HAP-1 (cell line): Measurements from ENCODE around the gene IMPACT.

ENCODE experiments used
- DNase-seq, 2 experiments: peaks; one replicate each; pipeline ENCODE4 v3.0.0-alpha.2; 2016 to 2020; ENCODE audit warnings: low spot score in 2 of 2
- H3K27me3 ChIP-seq: fragments of 250-450 bp; sonication (Bioruptor Pico); 2 replicates; pipeline ENCODE4 v1.5.1; 2020; ENCODE audit warnings: low read depth, mild to moderate bottlenecking, moderate library complexity
- H3K36me3 ChIP-seq: fragments of 250-450 bp; sonication (Bioruptor Pico); replicated peaks from 2 replicates; pipeline ENCODE4 v1.5.1; 2020; ENCODE audit warnings: mild to moderate bottlenecking
- H3K4me1 ChIP-seq: fragments of 250-450 bp; sonication (Bioruptor Pico); 2 replicates; pipeline ENCODE4 v1.5.1; 2020; ENCODE audit warnings: mild to moderate bottlenecking
- H3K4me3 ChIP-seq: fragments of 250-450 bp; sonication (Bioruptor Pico); 2 replicates; pipeline ENCODE4 v1.5.1; 2020; ENCODE audit warnings: mild to moderate bottlenecking, moderate library complexity
- H3K9me3 ChIP-seq: fragments of 250-450 bp; sonication (Bioruptor Pico); 2 replicates; pipeline ENCODE4 v1.5.1; 2020; ENCODE audit warnings: mild to moderate bottlenecking, moderate library complexity
- in situ Hi-C: fragments of 300-500 bp; cut with MboI; formaldehyde crosslinking; loops from 3 replicates; pipeline ENCODE4 v1.14.3; 2020; ENCODE audit warnings: low sequenced_read_pairs, inconsistent platforms, mixed read lengths

IMPACT gene

DNA sequence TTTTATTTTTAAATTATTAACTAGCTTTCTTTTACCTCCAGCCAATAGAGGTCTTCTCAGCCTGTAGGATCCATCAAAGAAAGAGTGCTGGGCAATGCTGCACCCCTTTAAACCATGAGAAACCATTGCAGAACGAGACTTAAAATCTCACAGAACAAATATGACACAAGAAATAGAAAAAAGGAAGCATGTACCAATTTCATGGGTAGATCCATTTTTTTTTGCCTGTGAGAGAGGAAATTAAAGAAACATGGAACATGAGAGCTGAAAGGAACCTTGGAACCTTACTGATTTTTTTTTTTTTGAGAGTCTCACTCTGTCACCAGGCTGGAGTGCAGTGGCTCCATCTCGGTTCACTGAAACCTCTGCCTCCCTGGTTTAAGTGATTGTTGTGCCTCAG, 47.9 kb downstream of the IMPACT start:
- H3K27me3 ChIP-seq = no peaks in the 10 kb centered on the region
- H3K4me1 ChIP-seq = peaks cover 4% of the 10 kb centered on the region; the same call in 1 of the 2 replicates
- H3K4me3 ChIP-seq = no peak overlapping the region
- H3K9me3 ChIP-seq = no peaks in the 10 kb centered on the region
- H3K36me3 ChIP-seq = no peaks in the 10 kb centered on the region
- no peak for DNase-seq
- in situ Hi-C loops = no loop called here

DNA sequence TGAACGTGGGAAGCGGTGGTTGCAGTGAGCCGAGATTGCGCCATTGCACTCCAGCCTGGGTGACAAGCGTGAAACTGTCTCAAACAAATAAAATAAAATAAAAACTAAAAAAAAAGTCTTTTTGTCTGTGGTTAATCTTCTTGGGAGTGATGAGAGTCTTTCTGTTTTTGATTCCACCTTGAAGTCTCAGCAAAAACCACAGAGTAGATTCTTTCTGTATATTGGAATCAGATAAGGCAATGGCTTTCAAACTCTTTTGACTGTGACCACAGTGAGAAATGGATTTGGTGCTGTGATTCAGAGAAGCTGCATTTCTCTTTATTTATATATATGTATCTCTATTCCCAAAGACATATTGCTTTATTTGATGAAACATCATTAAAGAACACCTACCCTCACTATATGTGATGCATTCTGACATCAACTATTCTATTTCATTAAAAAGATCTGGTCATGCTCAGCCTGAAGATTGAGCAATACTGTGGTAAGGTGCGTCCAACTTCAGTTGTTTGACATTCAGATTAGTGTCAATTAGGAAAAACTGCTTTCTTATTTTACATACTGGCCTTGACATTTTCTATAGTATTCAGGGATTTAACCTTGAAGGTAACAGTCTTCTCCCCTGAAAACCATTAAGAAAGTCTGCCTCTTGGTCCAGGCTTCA, 49.6 kb downstream of the IMPACT start:
- Histone ChIP-seq H3K9me3 (no peaks in the 10 kb centered on the region), H3K27me3 (no peaks in the 10 kb centered on the region), H3K36me3 (no peaks in the 10 kb centered on the region), H3K4me1 (peaks cover 4% of the 10 kb centered on the region; the same call in 1 of the 2 replicates), H3K4me3 (no peak overlapping the region)
- DNase-seq = no peak
- in situ Hi-C loops = no loop called here

DNA sequence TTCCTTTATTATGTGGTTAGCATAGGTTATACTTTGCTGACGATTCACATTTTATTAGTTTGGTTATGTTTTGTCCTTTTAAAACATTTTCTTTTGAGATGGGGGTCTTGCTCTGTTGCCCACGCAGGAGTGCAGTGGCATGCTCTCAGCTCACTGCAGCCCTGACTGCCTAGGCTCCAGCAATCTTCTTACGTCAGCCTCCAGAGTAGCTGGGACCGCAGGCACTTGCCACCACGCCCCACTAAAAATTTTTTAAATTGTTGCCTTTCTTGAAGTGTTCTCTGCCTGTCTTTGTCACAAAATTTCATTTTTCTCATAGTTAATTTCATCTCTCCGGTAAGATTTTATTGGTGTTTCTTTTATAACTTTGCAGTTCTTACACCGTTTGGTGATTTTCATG, 52.9 kb downstream of the IMPACT start:
- Histone ChIP-seq H3K36me3 (no peaks in the 10 kb centered on the region), H3K4me1 (peaks cover 4% of the 10 kb centered on the region; the same call in 1 of the 2 replicates), H3K4me3 (no peak overlapping the region), H3K9me3 (no peaks in the 10 kb centered on the region), H3K27me3 (no peaks in the 10 kb centered on the region)
- in situ Hi-C loops = no loop called here
- DNase-seq = no peak

DNA sequence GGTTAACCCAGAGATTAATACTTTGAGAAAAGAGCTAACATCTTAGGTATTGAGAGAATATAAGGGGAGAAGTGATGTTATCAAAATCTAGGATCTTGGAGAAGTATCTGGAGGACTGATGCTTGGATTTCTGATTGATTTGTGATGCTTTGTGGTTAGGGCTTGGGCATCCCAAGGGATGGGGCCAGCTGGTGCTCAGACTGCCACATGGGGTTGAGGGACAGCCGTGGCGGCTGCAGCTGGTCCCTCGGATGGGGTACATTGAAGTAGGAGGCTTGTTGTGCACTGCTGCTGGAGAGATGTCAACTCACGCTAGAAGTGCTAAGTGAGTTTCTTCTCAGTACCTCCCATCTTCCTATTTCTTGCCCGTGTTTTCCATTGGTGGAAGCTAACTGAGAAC, 56.4 kb downstream of the IMPACT start:
- no peak overlapping the region for H3K4me3 ChIP-seq
- H3K36me3 ChIP-seq = no peaks in the 10 kb centered on the region
- no peaks in the 10 kb centered on the region for H3K4me1 ChIP-seq
- in situ Hi-C loops = loop anchor here (10.0 kb wide), 1 partner anchor 308 kb away; no protein-coding TSS in a partner anchor
- H3K9me3 ChIP-seq = no peaks in the 10 kb centered on the region
- no peak for DNase-seq
- no peaks in the 10 kb centered on the region for H3K27me3 ChIP-seq

DNA sequence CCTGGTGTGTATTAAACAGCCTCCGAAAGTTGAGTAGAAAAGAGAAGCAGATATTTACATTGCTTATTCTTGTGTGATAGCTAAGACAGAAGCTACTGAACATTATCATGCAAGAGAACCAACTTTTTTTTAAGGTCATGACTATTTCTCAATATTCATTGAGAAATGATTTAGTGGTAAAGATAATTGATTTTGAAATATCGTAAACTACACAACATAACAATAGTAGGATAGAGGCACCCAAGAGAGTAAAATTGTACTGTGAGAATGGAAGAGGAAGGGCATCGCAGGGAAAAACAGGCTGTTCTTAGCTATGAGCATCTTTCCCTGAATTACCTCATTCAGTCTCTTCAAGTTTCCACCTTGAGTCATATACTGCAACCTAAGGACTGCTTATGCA, 59.2 kb downstream of the IMPACT start:
- Histone ChIP-seq H3K27me3 (no peaks in the 10 kb centered on the region), H3K9me3 (no peaks in the 10 kb centered on the region), H3K4me1 (no peaks in the 10 kb centered on the region), H3K4me3 (no peak overlapping the region), H3K36me3 (no peaks in the 10 kb centered on the region)
- in situ Hi-C loops = loop anchor here (5.0 to 10.0 kb wide), 2 partner anchors 128 to 311 kb away; no protein-coding TSS in a partner anchor
- no peak for DNase-seq

DNA sequence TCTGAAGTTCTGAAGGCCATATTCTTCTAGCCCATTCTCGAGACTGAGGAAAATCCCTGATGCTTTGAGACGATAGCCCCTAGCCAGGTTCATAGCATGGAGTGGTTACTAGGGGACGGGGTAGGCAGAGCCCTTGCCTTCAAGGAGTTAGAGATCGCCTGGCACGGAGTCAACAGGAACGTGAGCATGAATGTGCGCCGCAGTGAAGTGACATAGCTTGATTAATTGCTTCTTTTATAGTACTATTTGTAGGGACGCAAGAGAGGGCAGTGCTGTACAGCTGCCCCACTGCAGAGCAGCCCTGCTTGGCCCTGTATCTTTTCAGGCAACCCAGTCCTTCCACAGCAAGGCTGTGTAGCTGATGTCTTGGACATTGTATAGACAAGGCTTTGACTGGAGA, 60.2 kb downstream of the IMPACT start:
- H3K4me3 ChIP-seq = no peak overlapping the region
- H3K36me3 ChIP-seq = no peaks in the 10 kb centered on the region
- H3K4me1 ChIP-seq = no peaks in the 10 kb centered on the region
- peak in 1 of 2 experiments; percentile 20 for DNase-seq
- no peaks in the 10 kb centered on the region for H3K9me3 ChIP-seq
- in situ Hi-C loops = loop anchor here (5.0 to 10.0 kb wide), 2 partner anchors 129 to 312 kb away; no protein-coding TSS in a partner anchor
- H3K27me3 ChIP-seq = no peaks in the 10 kb centered on the region

DNA sequence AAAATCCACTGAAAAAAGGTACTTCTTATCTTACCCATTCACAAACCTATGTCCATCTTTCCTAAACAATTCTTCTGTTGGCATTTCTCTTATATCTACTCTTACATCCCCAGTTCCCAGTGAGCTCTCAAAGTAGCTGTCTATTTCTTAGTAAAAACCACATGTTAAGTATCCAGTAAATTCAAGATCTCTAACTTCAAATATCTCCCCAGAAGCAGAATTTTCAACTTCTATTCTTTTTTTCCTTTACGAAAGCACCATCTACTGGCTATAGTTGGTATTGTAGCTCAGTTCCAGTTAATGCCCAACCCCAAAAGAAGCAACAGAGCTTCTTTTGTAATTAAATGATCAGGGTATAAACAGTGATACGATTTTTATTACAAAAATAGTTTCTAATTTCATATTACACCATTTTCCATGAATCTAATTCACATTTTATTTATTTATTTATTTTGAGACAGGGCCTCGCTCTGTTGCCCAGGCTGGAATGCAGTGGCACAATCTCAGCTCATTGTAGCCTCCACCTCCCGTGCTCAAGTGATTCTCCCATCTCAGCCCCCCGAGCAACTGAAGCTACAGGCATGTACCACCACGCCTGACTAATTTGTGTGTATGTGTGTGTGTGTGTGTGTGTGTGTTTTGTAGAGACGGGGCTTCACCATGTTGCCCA, 62.5 kb downstream of the IMPACT start:
- Histone ChIP-seq H3K4me3 (no peak overlapping the region), H3K9me3 (no peaks in the 10 kb centered on the region), H3K4me1 (no peaks in the 10 kb centered on the region), H3K36me3 (no peaks in the 10 kb centered on the region), H3K27me3 (no peaks in the 10 kb centered on the region)
- in situ Hi-C loops = loop anchor here (5.0 to 10.0 kb wide), 2 partner anchors 132 to 314 kb away; no protein-coding TSS in a partner anchor
- DNase-seq = peak; percentile 38 to 57

DNA sequence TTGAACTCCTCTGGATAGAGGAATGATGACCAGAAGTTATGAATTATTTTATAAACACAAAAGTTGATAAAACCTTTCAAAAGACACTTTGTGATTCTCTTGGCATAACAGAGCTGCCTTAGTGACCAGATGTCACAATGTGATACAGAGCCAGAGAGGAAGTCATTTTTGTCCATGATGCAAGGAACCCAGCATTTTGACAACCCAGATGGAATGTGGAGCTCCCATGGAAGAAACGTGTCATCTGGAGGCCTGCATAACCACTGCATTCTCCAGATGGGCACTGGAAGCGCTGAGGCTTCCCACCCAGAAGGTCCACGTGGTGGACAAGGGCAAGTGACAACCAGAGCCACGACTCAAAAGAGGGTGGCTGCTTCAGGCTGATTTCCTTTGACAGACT, 64.1 kb downstream of the IMPACT start:
- in situ Hi-C loops = no loop called here
- Histone ChIP-seq H3K4me3 (no peak overlapping the region), H3K4me1 (no peaks in the 10 kb centered on the region), H3K27me3 (no peaks in the 10 kb centered on the region), H3K36me3 (no peaks in the 10 kb centered on the region), H3K9me3 (no peaks in the 10 kb centered on the region)
- DNase-seq = no peak

DNA sequence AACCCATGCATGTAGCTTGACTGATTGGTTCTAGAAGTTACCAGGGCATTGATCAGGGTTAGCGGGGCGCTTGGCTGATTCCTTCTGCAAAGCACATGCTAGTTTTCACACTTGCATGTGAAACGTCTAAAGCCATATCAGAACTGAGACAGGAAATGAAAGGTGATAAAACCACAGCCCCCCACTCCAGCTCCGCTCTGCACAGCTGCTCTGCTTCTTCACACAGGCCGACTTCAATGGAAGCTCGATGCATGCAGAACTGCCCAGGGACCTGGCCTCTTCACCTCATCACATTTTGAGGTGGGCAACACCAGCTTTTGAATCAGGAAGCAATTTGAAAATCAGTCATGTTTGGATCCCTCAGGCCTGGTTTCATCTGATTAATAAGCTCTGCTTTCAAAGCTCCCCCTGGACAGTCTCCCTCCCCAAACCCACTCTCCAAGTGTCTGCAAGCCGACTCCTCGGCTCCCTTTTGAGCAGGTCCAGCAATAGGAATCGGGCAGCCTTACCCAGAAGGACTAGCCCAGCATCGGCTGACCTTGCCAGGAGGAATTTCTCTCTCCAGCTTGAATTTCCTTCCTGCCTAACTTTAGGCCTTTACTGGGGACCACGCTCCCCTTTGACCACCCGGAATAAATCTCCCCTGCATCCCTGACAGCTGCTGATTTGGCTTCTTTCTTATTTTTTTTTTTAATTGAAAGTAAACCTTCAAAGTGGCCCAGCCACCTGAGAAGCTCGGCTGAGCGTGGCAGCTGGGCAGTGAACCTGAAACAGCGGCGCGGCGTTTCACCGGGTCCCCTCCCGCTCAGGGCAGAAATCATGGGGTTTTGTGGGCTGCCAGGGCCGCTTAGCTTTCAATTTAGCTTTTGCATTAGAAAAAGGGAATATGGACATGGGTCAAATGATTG, 65.7 kb downstream of the IMPACT start:
- Histone ChIP-seq H3K4me1 (no peaks in the 10 kb centered on the region), H3K4me3 (no peak overlapping the region), H3K9me3 (no peaks in the 10 kb centered on the region), H3K27me3 (no peaks in the 10 kb centered on the region), H3K36me3 (no peaks in the 10 kb centered on the region)
- in situ Hi-C loops = no loop called here
- no peak for DNase-seq

DNA sequence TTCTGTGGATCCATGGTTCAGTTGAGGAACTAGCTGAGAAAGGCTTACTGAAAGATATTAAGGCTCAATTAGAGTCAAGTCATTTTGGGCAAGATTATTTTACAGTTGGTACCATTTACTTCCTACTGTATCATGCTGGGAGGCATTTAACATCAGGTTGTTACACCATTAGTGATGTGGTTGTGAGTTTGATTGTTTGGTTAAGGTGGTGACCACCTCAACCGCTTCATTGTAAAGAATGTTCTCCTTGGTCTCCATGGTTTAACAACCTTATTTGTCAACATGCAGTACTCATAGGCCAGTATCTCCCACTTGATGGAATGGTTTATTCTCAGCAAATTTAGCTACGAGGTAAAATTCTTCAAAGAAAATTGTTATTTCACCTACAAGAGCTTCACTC, 68.1 kb downstream of the IMPACT start:
- in situ Hi-C loops = no loop called here
- no peak for DNase-seq

DNA sequence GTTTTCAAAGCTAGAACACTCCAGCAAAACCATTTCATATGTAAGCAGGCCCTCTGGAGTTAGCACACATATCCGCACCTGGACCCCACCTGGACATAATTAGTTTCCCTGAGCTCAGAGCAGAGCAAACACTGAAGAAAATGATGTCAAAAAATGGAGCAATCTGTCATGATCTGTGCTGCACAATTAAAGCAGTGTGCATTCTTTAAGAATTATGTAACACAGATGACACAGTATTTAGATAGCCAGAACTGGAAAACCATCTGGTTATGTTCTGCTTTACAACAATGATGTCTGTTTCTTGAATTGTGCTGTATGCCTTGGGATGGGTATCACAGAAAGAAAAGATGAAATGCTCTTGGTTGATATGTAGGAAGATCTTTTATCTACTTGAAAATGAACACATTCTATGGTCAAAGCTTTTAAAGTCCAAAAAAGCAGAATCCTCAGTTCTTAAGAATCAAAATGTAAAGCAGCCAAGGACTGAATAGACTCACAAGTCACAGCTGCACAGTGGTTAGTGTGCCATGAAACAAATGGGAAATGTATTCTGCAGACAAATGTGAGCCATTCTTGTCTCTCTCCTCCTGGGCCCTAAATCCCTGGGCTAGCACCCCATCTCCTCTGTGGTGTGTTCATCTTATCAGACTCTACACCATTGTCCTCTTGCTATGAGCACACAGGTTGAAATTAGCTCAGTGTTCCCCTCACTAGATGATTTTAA, 70.7 kb downstream of the IMPACT start:
- Histone ChIP-seq H3K36me3 (no peaks in the 10 kb centered on the region), H3K9me3 (no peaks in the 10 kb centered on the region), H3K27me3 (no peaks in the 10 kb centered on the region), H3K4me1 (no peaks in the 10 kb centered on the region), H3K4me3 (no peak overlapping the region)
- DNase-seq = no peak
- in situ Hi-C loops = no loop called here

More for the DNA sequence above, 68.1 kb downstream of the IMPACT start:
- no peaks in the 10 kb centered on the region for H3K27me3 ChIP-seq
- H3K4me1 ChIP-seq = no peaks in the 10 kb centered on the region
- H3K4me3 ChIP-seq = no peak overlapping the region
- no peaks in the 10 kb centered on the region for H3K36me3 ChIP-seq
- H3K9me3 ChIP-seq = no peaks in the 10 kb centered on the region

DNA sequence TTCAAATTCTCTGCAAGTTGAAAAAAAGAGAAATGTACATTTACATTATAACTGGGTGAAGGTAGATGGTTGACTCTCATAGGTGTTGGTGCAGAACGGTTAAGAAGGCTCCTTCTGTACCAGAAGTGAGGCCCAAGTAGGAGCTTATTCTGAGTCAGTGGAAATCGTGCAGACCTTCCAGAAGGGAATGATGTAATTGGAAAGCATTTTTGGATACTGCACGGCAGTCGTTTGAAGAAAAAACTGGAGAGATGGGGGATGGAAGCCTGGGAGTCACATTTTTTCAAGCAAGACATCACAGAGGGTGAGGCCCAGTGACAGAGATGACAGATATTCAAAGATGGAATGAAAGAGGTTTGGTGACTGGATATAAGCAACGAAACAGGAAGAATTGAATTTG, 73.3 kb downstream of the IMPACT start:
- in situ Hi-C loops = no loop called here
- Histone ChIP-seq H3K4me1 (no peaks in the 10 kb centered on the region), H3K27me3 (no peaks in the 10 kb centered on the region), H3K4me3 (no peak overlapping the region), H3K9me3 (no peaks in the 10 kb centered on the region), H3K36me3 (no peaks in the 10 kb centered on the region)
- DNase-seq = no peak

DNA sequence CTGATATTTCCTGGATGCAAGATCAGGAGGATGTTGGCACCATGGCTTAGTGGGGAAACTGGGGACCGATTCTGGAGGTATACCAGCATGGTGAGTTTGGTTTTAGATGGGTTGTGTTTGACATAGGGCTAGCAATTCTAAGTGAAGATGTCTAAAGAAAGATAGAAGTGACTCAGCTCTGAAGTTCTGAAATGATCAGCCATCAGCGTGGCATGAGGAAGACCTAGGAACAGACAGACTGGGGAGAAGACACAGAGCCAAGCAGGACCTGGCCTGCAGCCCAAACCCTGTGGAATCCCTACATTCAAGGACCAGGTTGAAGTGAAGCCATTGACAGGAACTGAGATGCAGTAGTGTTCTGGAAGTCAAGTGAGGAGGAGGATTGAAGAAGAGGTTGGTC, 73.7 kb downstream of the IMPACT start:
- no peaks in the 10 kb centered on the region for H3K36me3 ChIP-seq
- in situ Hi-C loops = no loop called here
- H3K9me3 ChIP-seq = no peaks in the 10 kb centered on the region
- no peak for DNase-seq
- H3K4me1 ChIP-seq = no peaks in the 10 kb centered on the region
- 0 out of 2 replicates have a peak, but pooled peaks cover under 1% of the 10 kb centered on the region for H3K27me3 ChIP-seq
- no peak overlapping the region for H3K4me3 ChIP-seq
